ENCODE measurements around the gene ASS1. TPM values are rescaled to one million over a fixed set of nuclear protein-coding genes. Genes with fewer than 3 reads are reported as not detected.
A peak's percentile ranks its signal among the peaks of the same experiment; 100 is the strongest.

The ASS1 gene
- total and polyA plus RNA-seq, 2 of the 13 experiments (the other 11 are each of a cell fraction or from before 2014, with no cell fraction given): 77.6 to 122 TPM

DNA sequence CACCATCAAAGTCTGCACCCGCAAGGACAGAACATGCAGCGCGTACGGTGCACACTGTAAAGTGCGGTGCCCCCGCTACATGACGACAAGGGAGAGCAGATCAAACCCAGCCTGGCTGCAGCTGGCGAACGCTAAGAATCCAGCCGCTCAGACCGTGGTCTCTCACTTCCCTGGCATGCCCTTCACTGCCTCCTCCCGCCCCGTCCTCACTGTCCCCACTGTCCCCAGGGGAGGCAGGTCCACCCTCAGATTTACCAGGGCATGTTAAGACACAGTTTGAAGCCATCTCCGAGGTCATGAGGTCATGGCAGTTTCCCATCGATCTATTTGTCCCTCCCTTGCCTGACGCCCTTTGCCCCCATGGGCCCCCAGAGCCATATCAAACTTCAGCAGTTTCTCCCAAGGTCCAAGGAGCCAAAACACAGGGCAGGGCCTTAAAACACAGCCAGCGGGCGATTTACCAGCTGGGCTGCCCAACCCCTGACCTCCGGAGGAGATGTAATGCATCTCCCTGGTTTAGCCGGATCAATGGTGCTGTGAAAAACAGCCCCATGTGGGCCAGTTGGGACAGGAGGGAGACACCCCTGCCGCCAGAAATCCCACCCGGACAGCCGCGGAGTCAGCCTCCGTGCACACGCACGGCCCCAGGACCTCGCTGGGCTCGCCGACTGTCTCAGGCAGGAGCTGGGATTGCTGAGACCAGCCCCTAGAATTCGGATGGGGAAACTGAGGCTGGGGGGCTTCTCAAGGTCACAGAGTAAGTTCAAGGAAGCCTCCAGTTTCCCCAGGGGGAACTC, 82.3 kb downstream of the ASS1 start (continued):
- TF ChIP-seq, protein P1, sequence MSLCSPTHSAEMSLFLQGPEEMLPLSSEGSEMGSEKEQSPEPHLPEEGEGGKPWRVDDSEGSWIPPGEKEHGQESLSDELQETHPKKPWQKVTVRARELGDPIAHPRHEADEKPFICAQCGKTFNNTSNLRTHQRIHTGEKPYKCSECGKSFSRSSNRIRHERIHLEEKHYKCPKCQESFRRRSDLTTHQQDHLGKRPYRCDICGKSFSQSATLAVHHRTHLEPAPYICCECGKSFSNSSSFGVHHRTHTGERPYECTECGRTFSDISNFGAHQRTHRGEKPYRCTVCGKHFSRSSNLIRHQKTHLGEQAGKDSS (CRISPR knock-in tag; IDR thresholded peaks at IDR 0.05; ENCODE audit: borderline replicate concordance, low read depth): peak; percentile 25; the same call in 1 of the 2 replicates
- TF ChIP-seq, protein P2, sequence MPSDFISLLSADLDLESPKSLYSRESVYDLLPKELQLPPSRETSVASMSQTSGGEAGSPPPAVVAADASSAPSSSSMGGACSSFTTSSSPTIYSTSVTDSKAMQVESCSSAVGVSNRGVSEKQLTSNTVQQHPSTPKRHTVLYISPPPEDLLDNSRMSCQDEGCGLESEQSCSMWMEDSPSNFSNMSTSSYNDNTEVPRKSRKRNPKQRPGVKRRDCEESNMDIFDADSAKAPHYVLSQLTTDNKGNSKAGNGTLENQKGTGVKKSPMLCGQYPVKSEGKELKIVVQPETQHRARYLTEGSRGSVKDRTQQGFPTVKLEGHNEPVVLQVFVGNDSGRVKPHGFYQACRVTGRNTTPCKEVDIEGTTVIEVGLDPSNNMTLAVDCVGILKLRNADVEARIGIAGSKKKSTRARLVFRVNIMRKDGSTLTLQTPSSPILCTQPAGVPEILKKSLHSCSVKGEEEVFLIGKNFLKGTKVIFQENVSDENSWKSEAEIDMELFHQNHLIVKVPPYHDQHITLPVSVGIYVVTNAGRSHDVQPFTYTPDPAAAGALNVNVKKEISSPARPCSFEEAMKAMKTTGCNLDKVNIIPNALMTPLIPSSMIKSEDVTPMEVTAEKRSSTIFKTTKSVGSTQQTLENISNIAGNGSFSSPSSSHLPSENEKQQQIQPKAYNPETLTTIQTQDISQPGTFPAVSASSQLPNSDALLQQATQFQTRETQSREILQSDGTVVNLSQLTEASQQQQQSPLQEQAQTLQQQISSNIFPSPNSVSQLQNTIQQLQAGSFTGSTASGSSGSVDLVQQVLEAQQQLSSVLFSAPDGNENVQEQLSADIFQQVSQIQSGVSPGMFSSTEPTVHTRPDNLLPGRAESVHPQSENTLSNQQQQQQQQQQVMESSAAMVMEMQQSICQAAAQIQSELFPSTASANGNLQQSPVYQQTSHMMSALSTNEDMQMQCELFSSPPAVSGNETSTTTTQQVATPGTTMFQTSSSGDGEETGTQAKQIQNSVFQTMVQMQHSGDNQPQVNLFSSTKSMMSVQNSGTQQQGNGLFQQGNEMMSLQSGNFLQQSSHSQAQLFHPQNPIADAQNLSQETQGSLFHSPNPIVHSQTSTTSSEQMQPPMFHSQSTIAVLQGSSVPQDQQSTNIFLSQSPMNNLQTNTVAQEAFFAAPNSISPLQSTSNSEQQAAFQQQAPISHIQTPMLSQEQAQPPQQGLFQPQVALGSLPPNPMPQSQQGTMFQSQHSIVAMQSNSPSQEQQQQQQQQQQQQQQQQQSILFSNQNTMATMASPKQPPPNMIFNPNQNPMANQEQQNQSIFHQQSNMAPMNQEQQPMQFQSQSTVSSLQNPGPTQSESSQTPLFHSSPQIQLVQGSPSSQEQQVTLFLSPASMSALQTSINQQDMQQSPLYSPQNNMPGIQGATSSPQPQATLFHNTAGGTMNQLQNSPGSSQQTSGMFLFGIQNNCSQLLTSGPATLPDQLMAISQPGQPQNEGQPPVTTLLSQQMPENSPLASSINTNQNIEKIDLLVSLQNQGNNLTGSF (CRISPR knock-in tag; IDR thresholded peaks at IDR 0.05): no peak
- TF ChIP-seq ZNF34 (CRISPR knock-in tag; IDR thresholded peaks at IDR 0.05; ENCODE audit: borderline replicate concordance): no peak
- TF ChIP-seq, protein P3, sequence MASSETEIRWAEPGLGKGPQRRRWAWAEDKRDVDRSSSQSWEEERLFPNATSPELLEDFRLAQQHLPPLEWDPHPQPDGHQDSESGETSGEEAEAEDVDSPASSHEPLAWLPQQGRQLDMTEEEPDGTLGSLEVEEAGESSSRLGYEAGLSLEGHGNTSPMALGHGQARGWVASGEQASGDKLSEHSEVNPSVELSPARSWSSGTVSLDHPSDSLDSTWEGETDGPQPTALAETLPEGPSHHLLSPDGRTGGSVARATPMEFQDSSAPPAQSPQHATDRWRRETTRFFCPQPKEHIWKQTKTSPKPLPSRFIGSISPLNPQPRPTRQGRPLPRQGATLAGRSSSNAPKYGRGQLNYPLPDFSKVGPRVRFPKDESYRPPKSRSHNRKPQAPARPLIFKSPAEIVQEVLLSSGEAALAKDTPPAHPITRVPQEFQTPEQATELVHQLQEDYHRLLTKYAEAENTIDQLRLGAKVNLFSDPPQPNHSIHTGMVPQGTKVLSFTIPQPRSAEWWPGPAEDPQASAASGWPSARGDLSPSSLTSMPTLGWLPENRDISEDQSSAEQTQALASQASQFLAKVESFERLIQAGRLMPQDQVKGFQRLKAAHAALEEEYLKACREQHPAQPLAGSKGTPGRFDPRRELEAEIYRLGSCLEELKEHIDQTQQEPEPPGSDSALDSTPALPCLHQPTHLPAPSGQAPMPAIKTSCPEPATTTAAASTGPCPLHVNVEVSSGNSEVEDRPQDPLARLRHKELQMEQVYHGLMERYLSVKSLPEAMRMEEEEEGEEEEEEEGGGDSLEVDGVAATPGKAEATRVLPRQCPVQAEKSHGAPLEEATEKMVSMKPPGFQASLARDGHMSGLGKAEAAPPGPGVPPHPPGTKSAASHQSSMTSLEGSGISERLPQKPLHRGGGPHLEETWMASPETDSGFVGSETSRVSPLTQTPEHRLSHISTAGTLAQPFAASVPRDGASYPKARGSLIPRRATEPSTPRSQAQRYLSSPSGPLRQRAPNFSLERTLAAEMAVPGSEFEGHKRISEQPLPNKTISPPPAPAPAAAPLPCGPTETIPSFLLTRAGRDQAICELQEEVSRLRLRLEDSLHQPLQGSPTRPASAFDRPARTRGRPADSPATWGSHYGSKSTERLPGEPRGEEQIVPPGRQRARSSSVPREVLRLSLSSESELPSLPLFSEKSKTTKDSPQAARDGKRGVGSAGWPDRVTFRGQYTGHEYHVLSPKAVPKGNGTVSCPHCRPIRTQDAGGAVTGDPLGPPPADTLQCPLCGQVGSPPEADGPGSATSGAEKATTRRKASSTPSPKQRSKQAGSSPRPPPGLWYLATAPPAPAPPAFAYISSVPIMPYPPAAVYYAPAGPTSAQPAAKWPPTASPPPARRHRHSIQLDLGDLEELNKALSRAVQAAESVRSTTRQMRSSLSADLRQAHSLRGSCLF (CRISPR knock-in tag; IDR thresholded peaks at IDR 0.05; ENCODE audit: borderline replicate concordance): no peak
- TF ChIP-seq ZNF572 (CRISPR knock-in tag; IDR thresholded peaks at IDR 0.05): peak; percentile 52; the same call in 1 of the 2 replicates
- TF ChIP-seq YEATS2 (CRISPR knock-in tag; IDR thresholded peaks at IDR 0.05; ENCODE audit: borderline replicate concordance): no peak
- no peak for TF ChIP-seq RAD21 (CRISPR knock-in tag; IDR thresholded peaks at IDR 0.05)
- TF ChIP-seq TOPORS (CRISPR knock-in tag; IDR thresholded peaks at IDR 0.05): peak; percentile 68; the same call in 1 of the 2 replicates
- TF ChIP-seq SYNCRIP (IDR thresholded peaks at IDR 0.05; ENCODE audit: insufficient read depth, low read depth, low read length): no peak
- TF ChIP-seq FOXP1 (IDR thresholded peaks at IDR 0.05): no peak
- TF ChIP-seq FOXP1 (CRISPR knock-in tag; IDR thresholded peaks at IDR 0.05): peak; percentile 75
- TF ChIP-seq SRSF9 (IDR thresholded peaks at IDR 0.05; ENCODE audit: borderline replicate concordance, insufficient read depth, low read depth, low read length, poor library complexity, severe bottlenecking): no peak
- TF ChIP-seq, protein P4, sequence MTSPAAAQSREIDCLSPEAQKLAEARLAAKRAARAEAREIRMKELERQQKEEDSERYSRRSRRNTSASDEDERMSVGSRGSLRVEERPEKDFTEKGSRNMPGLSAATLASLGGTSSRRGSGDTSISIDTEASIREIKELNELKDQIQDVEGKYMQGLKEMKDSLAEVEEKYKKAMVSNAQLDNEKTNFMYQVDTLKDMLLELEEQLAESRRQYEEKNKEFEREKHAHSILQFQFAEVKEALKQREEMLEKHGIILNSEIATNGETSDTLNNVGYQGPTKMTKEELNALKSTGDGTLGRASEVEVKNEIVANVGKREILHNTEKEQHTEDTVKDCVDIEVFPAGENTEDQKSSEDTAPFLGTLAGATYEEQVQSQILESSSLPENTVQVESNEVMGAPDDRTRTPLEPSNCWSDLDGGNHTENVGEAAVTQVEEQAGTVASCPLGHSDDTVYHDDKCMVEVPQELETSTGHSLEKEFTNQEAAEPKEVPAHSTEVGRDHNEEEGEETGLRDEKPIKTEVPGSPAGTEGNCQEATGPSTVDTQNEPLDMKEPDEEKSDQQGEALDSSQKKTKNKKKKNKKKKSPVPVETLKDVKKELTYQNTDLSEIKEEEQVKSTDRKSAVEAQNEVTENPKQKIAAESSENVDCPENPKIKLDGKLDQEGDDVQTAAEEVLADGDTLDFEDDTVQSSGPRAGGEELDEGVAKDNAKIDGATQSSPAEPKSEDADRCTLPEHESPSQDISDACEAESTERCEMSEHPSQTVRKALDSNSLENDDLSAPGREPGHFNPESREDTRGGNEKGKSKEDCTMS (CRISPR knock-in tag; conservative IDR thresholded peaks at IDR 0.05): no peak

Data from HepG2 (cell line).